H1 (cell line): ENCODE data around the gene TK1. TPM values are rescaled to one million over a fixed set of nuclear protein-coding genes. Genes with fewer than 3 reads are reported as not detected.
A peak's percentile ranks its signal among the peaks of the same experiment; 100 is the strongest.

ENCODE experiments used
- BACH1 ChIP-seq: IDR thresholded peaks from 2 replicates; pipeline ENCODE4 v1.6.1; 2012; ENCODE audit warnings: low read length, improper control_type of control experiment
- CBX5 ChIP-seq: fragments of 300-800, 300-1000 bp; sonication (generic); IDR thresholded peaks from 2 replicates; pipeline ENCODE4 v1.7.1; 2016; ENCODE audit warnings: antibody characterized with exemption, low read length, low read depth
- GABPA ChIP-seq: IDR thresholded peaks from 2 replicates; pipeline ENCODE4 v1.6.1; 2011; ENCODE audit warnings: mild to moderate bottlenecking, low read length, moderate library complexity, borderline replicate concordance; ENCODE audit not compliant: insufficient read depth
- JUN ChIP-seq: IDR thresholded peaks from 2 replicates; pipeline ENCODE4 v1.6.1; 2011; ENCODE audit warnings: low read depth, mild to moderate bottlenecking, improper control_type of control experiment, low read length
- JUND ChIP-seq: IDR thresholded peaks from 2 replicates; pipeline ENCODE4 v1.6.1; 2011; ENCODE audit warnings: mild to moderate bottlenecking, improper control_type of control experiment, low read length
- KDM1A ChIP-seq: fragments of 200-600, 300-600 bp; sonication (generic); IDR thresholded peaks from 2 replicates; pipeline ENCODE4 v1.7.1; 2016; ENCODE audit warnings: mild to moderate bottlenecking, low read length, borderline replicate concordance
- KDM5A ChIP-seq: fragments of 200-600 bp; IDR thresholded peaks from 2 replicates; pipeline ENCODE4 v1.7.1; 2012; ENCODE audit warnings: mild to moderate bottlenecking, low read length, inconsistent platforms, mixed read lengths
- MAX ChIP-seq: IDR thresholded peaks from 2 replicates; pipeline ENCODE4 v1.6.1; 2012; ENCODE audit warnings: inconsistent platforms
- NRF1 ChIP-seq: IDR thresholded peaks from 2 replicates; pipeline ENCODE4 v1.6.1; 2011; ENCODE audit warnings: mild to moderate bottlenecking, low read depth, low read length, improper control_type of control experiment
- PHF8 ChIP-seq: fragments of 200-600 bp; sonication (generic); conservative IDR thresholded peaks from 2 replicates; pipeline ENCODE4 v1.7.1; 2012; ENCODE audit warnings: low read depth, mild to moderate bottlenecking, inconsistent platforms, low read length, moderate library complexity
- POLR2A ChIP-seq, 2 experiments: IDR thresholded peaks; 1 replicate in 1 of 2; 2 replicates in 1 of 2; pipeline ENCODE4 v1.6.1; 2011; ENCODE audit warnings: low read depth in 2 of 2, low read length in 2 of 2, mild to moderate bottlenecking in 2 of 2; ENCODE audit errors: control extremely low read depth in 1 of 2
- SIX5 ChIP-seq: IDR thresholded peaks from 2 replicates; pipeline ENCODE4 v1.6.1; 2011; ENCODE audit warnings: mild to moderate bottlenecking, low read depth, low read length
- SP2 ChIP-seq: IDR thresholded peaks from 2 replicates; pipeline ENCODE4 v1.6.1; 2012; ENCODE audit warnings: mild to moderate bottlenecking, low read length, inconsistent platforms
- TAF7 ChIP-seq: optimal IDR thresholded peaks from 2 replicates; pipeline ENCODE3; 2011; ENCODE audit warnings: low read depth, mild to moderate bottlenecking, inconsistent platforms, low read length, moderate library complexity, borderline replicate concordance
- TBP ChIP-seq: IDR thresholded peaks from 2 replicates; pipeline ENCODE4 v1.6.1; 2011; ENCODE audit warnings: low read depth, low read length, improper control_type of control experiment
- TCF12 ChIP-seq: IDR thresholded peaks from 2 replicates; pipeline ENCODE4 v1.6.1; 2011; ENCODE audit warnings: low read depth, mild to moderate bottlenecking, low read length
- polyA plus RNA-seq, 7 experiments: library from polyadenylated mRNA; depleted of rRNA in 3 of 7; stranded (reverse) in 5 of 7; unstranded in 2 of 7; fragments of >200 nt in 5 of 7; fragments of 200-250 nt in 2 of 7; gene quantifications; 1 replicate in 5 of 7; 2 replicates in 1 of 7; 4 replicates in 1 of 7; pipeline versions ENCODE4 v1.2.1 to v1.2.3, GENCODE V29; 2011 to 2013; ENCODE audit warnings: missing spikeins in 2 of 7, mixed read lengths in 2 of 7
- total RNA-seq: library from RNA; stranded (reverse); fragmentation: NEBNext Ultra II Directional; extraction: Animal tissue kit (Norgen Biotek cat#: 25700); gene quantifications from 2 replicates; pipeline ENCODE4 v1.2.1, GENCODE V29; 2021

The TK1 gene
- total and polyA plus RNA-seq, 2 of the 8 experiments (the other 6 are each of a cell fraction or from before 2014, with no cell fraction given) = 66.9 to 147 TPM

- TF ChIP-seq KDM1A (no peak), TCF12 (0 out of 2 replicates have a peak, but pooled peaks have one; percentile 32), SIX5 (no peak), NRF1 (no peak; the same call in 1 of the 2 replicates), JUND (no peak), TAF7 (peak; percentile 92), TBP (peak; percentile 96), KDM5A (no peak), CBX5 (no peak), JUN (no peak), MAX (peak; percentile 71), PHF8 (peak; percentile 98), POLR2A (IDR thresholded peaks at IDR 0.05; ENCODE audit: control extremely low read depth in 1 of 2, low read depth in 2 of 2, low read length in 2 of 2) (peak; percentile 98), GABPA (no peak), BACH1 (no peak), SP2 (no peak)
- TF ChIP-seq, all 59 proteins: peak for 26
These were observed at the start of gene TK1, which contains the start of gene AFMID (continued) for GRCh38 chr17:78186692-78187595.
